ENCODE results near the gene LCMT1.
A peak's percentile ranks its signal among the peaks of the same experiment; 100 is the strongest.

DNA sequence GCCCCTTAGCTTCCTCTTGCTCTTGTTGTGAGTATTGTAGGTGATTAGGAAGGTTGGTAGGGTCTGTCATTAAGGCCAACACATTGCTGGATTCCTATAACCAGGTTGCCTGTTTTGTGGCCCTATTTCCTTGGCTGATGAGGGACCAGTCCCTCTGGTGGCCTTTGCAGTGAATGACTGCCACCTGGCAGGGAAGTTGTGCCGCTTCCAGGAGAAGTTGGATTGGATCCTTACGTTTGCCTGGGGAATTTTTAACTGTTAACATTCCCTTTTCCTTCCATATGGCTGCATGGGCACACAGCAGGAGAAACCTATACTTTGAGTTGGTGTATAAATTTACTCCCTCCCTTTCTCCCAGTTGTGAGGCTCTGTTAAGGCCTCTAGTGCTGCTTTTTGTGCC is 32.4 kb downstream of the LCMT1 start:
- TF ChIP-seq POLR2A (conservative IDR thresholded peaks at IDR 0.05) = no peak
- TF ChIP-seq, protein P1, sequence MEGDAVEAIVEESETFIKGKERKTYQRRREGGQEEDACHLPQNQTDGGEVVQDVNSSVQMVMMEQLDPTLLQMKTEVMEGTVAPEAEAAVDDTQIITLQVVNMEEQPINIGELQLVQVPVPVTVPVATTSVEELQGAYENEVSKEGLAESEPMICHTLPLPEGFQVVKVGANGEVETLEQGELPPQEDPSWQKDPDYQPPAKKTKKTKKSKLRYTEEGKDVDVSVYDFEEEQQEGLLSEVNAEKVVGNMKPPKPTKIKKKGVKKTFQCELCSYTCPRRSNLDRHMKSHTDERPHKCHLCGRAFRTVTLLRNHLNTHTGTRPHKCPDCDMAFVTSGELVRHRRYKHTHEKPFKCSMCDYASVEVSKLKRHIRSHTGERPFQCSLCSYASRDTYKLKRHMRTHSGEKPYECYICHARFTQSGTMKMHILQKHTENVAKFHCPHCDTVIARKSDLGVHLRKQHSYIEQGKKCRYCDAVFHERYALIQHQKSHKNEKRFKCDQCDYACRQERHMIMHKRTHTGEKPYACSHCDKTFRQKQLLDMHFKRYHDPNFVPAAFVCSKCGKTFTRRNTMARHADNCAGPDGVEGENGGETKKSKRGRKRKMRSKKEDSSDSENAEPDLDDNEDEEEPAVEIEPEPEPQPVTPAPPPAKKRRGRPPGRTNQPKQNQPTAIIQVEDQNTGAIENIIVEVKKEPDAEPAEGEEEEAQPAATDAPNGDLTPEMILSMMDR (IDR thresholded peaks at IDR 0.05 in 2 of 3, conservative IDR thresholded peaks at IDR 0.05 in 1 of 3; ENCODE audit: insufficient read depth in 2 of 3, low read depth in 1 of 3, low read length in 3 of 3) = peak; percentile 31 to 56 (median 41); a peak in 5 of 6 replicates
- no peak for TF ChIP-seq ZNF140 (CRISPR knock-in tag; IDR thresholded peaks at IDR 0.05)
- TF ChIP-seq, protein P2, sequence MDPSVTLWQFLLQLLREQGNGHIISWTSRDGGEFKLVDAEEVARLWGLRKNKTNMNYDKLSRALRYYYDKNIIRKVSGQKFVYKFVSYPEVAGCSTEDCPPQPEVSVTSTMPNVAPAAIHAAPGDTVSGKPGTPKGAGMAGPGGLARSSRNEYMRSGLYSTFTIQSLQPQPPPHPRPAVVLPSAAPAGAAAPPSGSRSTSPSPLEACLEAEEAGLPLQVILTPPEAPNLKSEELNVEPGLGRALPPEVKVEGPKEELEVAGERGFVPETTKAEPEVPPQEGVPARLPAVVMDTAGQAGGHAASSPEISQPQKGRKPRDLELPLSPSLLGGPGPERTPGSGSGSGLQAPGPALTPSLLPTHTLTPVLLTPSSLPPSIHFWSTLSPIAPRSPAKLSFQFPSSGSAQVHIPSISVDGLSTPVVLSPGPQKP (CRISPR knock-in tag; IDR thresholded peaks at IDR 0.05) = no peak
- TF ChIP-seq ZNF24 (IDR thresholded peaks at IDR 0.05) = no peak
- TF ChIP-seq GTF2E2 (tag; IDR thresholded peaks at IDR 0.05) = no peak
- TF ChIP-seq RBFOX2 (IDR thresholded peaks at IDR 0.05; ENCODE audit: low read depth, low read length) = no peak
- TF ChIP-seq, protein P3, sequence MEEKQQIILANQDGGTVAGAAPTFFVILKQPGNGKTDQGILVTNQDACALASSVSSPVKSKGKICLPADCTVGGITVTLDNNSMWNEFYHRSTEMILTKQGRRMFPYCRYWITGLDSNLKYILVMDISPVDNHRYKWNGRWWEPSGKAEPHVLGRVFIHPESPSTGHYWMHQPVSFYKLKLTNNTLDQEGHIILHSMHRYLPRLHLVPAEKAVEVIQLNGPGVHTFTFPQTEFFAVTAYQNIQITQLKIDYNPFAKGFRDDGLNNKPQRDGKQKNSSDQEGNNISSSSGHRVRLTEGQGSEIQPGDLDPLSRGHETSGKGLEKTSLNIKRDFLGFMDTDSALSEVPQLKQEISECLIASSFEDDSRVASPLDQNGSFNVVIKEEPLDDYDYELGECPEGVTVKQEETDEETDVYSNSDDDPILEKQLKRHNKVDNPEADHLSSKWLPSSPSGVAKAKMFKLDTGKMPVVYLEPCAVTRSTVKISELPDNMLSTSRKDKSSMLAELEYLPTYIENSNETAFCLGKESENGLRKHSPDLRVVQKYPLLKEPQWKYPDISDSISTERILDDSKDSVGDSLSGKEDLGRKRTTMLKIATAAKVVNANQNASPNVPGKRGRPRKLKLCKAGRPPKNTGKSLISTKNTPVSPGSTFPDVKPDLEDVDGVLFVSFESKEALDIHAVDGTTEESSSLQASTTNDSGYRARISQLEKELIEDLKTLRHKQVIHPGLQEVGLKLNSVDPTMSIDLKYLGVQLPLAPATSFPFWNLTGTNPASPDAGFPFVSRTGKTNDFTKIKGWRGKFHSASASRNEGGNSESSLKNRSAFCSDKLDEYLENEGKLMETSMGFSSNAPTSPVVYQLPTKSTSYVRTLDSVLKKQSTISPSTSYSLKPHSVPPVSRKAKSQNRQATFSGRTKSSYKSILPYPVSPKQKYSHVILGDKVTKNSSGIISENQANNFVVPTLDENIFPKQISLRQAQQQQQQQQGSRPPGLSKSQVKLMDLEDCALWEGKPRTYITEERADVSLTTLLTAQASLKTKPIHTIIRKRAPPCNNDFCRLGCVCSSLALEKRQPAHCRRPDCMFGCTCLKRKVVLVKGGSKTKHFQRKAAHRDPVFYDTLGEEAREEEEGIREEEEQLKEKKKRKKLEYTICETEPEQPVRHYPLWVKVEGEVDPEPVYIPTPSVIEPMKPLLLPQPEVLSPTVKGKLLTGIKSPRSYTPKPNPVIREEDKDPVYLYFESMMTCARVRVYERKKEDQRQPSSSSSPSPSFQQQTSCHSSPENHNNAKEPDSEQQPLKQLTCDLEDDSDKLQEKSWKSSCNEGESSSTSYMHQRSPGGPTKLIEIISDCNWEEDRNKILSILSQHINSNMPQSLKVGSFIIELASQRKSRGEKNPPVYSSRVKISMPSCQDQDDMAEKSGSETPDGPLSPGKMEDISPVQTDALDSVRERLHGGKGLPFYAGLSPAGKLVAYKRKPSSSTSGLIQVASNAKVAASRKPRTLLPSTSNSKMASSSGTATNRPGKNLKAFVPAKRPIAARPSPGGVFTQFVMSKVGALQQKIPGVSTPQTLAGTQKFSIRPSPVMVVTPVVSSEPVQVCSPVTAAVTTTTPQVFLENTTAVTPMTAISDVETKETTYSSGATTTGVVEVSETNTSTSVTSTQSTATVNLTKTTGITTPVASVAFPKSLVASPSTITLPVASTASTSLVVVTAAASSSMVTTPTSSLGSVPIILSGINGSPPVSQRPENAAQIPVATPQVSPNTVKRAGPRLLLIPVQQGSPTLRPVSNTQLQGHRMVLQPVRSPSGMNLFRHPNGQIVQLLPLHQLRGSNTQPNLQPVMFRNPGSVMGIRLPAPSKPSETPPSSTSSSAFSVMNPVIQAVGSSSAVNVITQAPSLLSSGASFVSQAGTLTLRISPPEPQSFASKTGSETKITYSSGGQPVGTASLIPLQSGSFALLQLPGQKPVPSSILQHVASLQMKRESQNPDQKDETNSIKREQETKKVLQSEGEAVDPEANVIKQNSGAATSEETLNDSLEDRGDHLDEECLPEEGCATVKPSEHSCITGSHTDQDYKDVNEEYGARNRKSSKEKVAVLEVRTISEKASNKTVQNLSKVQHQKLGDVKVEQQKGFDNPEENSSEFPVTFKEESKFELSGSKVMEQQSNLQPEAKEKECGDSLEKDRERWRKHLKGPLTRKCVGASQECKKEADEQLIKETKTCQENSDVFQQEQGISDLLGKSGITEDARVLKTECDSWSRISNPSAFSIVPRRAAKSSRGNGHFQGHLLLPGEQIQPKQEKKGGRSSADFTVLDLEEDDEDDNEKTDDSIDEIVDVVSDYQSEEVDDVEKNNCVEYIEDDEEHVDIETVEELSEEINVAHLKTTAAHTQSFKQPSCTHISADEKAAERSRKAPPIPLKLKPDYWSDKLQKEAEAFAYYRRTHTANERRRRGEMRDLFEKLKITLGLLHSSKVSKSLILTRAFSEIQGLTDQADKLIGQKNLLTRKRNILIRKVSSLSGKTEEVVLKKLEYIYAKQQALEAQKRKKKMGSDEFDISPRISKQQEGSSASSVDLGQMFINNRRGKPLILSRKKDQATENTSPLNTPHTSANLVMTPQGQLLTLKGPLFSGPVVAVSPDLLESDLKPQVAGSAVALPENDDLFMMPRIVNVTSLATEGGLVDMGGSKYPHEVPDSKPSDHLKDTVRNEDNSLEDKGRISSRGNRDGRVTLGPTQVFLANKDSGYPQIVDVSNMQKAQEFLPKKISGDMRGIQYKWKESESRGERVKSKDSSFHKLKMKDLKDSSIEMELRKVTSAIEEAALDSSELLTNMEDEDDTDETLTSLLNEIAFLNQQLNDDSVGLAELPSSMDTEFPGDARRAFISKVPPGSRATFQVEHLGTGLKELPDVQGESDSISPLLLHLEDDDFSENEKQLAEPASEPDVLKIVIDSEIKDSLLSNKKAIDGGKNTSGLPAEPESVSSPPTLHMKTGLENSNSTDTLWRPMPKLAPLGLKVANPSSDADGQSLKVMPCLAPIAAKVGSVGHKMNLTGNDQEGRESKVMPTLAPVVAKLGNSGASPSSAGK (IDR thresholded peaks at IDR 0.05) = no peak

Measured in K562 (cell line).